ENCODE data around the gene FAM222A.
"Not testable (repeated sequence)": the region's sequence is repeated elsewhere in the genome, so short reads cannot be mapped to it uniquely, and the experiment has no call there.

FAM222A gene

DNA sequence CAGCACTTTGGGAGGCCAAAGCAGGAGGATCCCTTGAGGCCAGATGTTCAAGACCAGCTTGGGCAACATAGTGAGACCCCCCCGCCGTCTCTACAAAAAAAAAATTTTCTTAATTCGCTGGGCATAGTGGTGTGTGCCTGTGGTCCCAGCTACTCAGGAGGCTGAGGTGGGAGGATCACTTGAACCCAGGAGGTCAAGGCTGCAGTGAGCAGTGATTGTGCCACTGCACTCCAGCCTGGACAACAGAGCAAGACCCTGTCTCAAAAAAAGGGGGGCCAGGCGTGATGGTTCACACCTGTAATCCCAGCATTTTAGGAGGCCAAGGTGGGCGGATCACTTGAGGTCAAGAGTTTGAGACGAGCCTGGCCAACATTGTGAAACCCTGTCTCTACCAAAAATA, 19.0 kb upstream of the FAM222A start:
- DNase-seq, result not testable (repeated sequence)

DNA sequence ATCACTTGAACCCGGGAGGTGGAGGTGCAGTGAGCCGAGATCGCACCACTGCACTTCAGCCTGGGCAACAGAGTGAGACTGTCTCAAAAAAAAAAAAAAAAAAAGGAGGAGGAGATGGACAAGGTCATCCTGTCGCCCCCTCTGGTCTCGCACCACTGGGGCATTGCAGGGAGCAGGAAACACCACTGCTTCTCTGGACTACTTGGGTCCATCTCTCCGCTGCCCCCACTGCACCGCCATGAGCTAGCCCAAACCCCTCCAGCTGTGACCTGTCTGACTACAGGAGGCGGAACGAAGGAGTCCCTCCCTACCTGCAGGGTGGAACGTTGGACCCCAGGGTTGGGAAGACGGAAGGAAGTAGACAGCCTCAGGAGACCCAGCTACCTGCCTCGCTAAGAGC, 18.2 kb upstream of the FAM222A start:
- no peak for DNase-seq

DNA sequence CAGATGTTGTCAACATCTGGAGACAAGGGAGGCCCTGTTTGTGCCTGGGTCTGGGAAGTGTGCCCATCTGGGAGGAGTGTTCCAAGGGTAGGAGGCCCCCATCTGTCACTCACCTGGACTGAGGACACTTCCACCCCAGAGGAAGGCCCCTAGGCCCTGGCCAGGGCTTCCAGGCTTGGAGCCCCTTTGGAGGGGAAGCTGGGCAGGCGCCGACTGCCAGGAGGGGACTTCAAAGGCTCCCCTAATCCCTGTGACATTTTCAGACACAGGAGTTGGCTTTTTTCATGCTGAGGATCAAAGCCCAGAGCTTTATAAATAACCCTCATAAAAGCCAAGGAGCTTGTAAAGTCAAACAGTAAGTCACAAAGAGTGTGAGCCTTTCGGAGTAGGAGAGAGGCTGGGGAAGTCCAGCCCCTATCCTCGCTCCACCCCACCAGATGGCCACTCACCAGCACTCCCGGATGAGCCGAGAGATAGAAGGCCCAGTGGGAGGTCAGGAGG, 17.6 kb upstream of the FAM222A start:
- no peak for DNase-seq

DNA sequence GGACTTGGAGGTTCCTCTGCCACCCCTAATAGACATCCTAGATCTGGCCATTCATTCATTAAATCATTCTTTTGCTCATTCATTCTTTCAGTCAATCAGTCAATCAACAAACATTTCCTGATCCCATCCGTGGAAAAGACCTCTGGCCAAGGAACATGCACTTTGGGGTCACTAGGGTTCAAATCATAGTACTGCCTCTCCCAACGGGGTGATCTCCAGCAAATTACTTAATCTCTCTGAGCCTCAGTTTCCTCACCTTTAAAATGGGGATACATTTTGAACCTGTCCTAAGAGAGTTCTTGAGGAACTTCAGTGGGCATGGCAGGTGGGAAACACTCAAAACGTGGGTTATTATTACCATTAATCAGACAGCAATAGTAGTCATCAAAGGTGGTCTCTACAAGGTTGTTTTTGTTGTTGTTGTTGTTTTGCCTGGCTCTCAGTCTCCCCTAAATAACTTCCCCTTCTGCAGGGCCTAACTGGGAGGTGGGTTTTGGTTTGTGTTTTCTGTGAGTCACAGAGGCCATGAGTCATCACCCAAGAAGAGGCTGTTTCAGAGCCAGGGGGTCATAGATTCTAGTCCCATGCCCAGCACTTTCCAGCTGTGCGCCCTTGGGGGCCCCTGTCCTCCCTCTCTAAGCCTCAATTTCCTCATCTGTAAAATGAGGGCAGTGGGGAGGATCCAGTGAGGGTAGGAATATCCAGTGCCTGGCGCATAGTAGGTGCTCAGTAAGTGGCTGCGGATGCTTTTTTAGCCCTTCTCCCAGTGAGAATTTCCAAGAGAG, 16.9 kb upstream of the FAM222A start:
- DNase-seq, result no peak

DNA sequence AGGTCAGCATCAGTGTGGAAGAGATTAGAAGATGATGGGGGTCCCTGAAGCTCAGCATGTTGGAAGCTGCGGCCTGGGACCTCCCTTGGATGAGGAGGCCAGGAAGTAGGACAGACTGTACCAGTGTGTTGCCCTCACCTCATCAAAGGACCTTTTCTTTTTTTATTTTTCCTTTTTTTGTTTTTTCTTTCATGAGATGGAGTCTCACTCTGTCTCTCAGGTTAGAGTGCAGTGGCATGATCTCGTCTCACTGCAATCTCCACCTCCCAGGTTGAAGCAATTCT, 16.4 kb upstream of the FAM222A start:
- DNase-seq, result no peak

DNA sequence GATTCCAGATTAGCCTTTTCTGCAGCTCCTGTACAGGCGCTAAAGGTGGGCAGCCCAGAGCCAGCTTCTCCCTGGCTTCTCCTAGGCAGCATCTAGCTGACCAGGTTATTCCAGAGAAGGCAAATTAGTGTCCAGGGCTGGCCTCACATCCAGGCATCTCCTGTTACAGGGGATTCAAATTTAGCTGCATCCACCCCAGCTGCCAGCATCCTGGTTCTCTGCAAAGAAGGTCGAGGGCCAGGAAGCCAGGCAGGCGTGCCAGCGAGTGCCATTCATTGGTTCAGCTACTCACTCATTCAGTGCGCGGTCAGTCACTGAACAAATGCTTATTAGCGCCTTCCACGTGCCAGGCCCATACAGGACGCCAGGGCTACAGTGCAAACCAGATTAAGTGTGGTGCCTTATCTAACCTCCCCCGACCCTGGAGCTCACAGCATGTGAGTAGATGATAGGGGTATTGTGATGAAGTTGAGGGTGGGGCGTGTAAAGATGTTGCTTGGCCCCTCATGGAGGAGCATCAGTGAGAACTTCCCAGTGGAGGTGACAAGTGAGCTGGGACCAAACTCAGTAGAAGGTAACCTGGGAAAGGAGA, 15.7 kb upstream of the FAM222A start:
- DNase-seq, result no peak

DNA sequence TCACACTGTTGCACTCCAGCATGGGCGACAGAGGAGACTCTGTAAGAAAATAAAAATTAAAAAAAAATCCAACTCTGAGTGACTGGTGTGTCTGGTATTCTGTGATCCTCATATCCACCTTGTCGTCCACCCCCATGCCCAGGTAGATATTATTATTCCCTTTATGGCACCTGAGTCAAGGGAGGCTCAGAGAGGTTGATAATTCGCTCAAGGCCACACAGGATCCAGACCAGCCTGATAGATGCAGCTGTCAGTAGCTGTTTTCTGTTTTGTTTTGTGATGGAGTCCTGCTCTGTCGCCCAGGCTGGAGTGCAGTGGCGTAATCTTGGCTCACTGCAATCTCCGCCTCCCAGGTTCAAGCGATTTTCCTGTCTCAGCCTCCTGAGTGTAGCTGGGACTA, 14.8 kb upstream of the FAM222A start:
- DNase-seq, result no peak

DNA sequence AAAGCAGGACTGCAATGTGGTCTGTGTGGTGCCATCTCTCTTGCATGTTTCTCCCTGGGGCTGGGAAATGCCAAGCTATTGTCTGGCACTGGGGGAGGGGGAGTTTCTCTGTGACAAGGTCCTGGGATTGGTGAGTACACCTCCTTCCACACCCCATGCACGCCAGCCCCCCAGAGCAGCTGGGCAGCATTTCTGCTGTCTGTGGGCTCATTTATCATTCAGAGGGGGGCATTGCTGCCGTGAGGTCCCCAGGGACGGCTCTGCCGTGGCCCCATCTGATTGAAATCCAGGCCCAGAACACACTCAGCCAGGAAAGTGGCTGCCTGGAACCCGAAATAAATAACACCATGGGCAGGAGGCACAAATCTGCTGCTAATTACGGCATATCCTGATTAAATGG, 12.6 kb upstream of the FAM222A start:
- no peak for DNase-seq

DNA sequence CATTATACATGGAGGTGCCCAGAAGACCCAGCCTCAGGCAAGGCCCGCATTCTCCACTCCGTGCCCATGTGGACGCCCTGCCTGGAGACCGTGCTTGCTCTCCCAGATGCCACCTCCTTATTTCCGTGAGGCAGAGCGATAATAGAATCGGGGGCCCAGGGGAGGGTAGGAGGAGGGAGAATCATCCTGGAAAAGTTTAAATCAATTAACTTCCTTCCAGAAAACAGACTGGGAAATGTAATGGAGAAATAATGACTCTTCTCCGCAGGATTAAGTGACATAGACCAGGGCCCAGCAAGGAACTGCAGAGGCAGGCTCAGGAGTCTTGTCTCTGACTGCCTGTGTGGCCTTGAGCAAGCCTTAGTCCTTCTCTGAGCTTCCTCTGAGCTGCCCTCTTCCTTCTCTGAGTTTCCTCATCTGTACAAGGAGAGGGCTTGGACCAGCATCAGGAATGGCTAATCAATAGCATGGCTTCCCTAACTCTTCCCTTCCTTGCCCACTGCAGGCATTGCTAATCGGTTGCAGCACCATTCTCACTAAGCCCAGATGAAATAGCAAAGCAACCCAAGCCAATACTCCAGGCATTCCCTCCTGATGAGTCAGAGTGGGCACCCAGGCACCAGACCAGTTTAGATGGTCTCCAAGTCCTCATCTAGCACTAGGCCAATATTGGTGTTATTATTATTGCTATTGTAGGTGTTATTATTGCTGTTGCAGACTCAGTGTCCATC, 11.3 kb upstream of the FAM222A start:
- no peak for DNase-seq

DNA sequence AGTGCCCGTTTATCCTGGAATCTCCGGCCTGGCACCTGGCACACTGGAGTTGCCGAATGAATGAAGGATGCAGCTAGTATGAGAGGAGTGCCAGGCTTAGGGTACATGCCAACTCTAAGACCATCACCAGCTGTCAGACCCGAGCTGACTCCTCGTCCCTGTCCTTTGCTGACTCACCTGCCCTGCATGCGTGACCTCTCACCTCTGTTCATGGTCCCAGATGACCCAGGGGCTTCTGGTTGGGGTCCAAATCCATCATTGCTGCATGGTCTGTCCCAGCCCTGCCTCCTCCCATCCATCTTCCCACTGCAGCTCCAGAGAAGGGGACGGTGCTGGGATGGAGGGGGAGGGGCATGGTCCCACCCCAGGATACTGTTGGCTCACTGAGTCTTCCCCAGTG, 9.9 kb upstream of the FAM222A start:
- DNase-seq, result no peak

DNA sequence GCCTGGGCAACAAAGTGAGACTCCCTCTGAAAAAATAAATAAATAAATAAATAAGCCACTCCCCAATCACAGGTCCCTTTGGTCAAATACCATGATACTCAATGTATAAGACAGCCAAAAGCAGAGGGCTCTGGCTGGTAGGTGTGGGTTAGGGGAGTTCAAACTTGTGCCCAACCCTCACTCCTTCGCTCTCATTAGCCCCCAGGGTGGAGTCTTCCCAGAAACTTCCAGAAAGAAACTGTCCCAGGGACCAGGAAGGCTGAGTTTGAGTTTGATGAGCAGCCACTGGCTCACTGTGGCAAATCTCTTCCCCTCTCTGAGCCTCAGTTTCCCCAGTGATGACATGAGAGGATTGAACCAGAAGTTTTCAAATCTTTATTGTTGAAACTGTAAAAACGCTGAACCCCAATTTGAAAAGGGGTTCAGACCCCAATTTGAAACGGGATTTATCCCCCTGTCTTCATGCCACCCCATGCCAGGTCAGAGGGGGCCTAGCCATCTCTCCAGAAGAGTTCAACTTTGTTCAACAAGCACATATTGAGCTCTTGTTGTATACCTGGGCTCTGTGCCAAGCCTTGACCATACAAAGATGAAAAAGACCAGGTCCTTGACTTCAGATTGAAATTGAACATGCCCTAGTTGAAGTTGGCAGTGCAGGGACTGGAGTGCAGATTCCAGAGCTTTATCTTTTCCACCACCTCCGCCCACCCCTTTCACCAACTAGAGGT, 9.1 kb upstream of the FAM222A start:
- no peak for DNase-seq

DNA sequence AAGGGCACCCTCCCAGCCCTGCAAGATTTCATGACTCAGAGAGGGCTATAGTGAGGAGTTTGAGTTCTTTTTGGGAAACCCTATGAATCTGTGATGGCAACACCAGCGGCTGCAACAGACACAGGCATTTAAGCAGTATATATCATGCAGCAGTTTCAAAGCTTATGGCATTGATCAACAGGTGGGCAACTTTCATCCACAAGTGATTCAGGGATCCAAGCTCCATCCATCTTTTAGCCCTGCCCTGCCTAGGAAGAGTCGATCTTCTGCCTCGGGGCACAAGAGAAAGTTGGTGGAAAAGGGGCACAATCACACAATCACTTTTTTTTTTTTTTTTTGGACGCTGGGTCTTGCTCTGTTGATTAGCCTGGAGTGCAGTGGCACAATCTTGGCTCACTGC, 8.3 kb upstream of the FAM222A start:
- DNase-seq, result no peak

DNA sequence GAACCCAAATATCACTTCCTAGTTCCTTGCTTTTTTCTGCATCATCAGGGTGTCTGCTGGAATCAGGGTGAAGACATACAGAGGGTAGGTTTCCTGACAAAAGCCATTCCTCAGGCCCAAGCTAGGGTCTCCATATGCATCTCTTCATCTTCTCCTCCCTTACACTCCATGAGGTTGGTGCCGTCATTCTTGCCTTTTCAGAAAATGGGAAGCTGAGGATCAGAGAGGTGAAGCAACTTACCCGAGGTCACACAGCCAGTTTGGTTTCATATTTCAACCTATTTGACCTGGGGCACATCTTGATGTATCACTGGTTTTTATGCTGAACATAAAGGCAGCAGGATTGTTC, 7.3 kb upstream of the FAM222A start:
- DNase-seq, result no peak

DNA sequence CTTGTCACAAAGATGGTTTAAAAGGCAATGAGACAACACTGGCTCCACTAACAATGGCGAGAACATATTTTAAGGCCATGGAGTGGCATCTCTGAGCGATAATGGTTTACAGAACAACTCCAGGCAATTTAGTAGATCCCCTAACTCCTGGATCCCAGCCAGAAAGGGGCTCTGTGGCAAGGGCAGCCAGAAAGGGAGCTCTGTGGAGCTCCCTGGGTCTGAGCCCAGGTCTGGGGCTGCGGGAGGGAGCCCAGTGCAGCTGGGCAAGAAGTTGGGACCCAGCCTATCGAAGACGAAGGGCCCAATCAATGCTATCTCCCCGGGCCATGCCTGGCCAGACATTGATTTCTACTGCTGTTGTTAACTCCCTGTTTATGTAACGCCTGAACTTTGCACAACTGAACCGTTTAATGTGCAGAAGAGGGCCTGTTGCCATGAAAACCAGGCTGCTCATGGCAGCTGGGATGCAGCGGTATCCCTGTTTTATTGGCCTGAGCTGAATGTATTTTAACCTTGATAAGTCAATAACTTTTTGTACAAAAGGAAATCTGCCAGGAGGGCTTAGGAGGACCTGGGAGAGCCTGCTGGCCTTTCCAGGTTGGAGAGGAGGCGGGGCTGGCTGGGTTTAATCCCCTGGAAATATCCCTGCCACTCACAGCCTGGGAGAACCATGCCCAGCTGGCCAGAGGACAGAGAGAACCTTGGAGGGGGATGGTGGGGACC, 6.7 kb upstream of the FAM222A start:
- no peak for DNase-seq

DNA sequence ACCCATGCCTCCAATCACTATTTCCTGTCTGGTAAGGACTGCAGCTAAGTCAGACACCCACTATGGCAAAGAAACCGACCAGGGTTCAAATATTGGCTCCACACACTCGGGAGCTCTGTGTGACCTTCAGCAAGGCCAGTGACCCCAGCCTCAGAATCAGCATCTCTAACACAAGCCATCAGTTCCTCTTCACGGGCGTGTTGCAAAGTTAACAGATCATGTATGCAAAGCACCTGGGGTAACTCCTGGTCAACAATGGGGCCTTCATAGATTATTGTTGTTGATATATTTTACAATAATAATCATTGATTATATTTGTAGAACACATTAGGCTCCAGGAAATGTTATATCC, 6.2 kb upstream of the FAM222A start:
- no peak for DNase-seq

DNA sequence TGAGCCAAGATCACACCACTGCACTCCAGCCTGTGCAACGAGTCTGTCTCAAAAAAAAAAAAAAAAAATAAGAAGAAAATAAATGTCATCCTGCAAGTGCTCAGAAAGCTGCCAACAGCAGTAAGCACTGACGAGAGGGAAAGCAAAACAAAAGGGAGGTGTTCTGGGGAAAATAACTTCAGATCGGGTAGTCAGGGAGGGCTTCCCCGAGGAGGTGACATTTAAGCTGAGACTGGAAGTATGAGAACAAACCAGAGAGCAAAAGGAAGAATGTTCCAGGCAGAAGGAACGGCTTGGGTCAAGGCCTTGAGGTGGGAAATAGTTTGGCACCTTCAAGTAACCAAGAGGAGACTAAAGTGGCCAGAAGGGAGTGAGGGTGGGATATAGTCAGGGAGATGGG, 4.7 kb upstream of the FAM222A start:
- DNase-seq, result no peak

DNA sequence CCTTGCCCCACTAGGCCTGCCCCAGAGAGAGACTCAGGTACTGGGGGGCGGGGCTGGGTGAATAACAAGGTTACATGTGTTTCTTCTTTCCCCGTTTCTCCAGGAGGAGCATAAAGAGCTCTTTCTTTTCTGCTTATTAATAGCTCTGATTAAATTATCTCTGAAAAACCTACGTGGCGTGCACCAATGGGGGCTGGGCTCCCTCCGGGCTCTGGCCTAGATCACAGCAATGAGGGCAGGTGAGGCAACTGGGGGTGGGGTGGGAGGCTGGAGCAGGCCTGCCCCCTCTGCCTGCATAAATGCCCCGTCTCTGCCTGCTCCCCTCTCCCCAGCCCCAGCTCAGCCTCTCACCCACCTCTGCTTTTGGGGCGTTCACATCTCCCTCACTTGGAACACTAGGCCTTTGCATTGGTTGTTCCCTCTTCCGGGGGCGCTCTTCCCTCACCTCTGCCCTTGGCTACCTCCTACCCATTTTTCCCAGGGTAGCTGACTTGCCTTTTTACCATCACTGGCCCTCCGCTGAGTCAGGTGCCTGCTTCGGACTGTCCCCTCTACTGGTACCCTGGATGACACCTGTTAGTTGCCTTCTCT, 4.1 kb upstream of the FAM222A start:
- DNase-seq, result no peak

DNA sequence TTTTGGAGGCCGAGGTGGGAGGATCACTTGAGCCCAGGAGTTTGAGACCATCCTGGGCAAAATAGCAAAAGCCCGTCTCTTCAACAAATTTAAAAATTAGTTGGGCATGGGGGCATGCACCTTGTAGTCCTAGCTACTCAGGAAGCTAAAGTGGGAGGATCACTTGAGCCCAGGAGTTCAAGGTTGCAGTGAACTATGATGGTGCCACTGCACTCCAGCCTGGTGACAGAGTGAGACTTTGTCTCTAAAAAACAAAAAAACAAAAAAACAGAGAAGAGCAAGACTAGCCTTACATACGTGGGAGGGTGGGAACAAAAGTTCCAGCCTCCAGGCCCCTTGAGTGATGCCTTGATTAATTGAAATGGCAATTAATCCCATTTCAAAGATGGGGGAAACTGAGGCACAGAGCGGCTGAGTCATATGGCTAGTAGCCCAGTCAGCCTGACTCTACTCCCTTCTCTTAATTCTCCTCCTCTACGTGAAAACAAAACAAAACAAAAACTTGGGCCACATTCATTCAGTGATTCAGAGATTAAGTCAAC, 3.3 kb upstream of the FAM222A start:
- no peak for DNase-seq

DNA sequence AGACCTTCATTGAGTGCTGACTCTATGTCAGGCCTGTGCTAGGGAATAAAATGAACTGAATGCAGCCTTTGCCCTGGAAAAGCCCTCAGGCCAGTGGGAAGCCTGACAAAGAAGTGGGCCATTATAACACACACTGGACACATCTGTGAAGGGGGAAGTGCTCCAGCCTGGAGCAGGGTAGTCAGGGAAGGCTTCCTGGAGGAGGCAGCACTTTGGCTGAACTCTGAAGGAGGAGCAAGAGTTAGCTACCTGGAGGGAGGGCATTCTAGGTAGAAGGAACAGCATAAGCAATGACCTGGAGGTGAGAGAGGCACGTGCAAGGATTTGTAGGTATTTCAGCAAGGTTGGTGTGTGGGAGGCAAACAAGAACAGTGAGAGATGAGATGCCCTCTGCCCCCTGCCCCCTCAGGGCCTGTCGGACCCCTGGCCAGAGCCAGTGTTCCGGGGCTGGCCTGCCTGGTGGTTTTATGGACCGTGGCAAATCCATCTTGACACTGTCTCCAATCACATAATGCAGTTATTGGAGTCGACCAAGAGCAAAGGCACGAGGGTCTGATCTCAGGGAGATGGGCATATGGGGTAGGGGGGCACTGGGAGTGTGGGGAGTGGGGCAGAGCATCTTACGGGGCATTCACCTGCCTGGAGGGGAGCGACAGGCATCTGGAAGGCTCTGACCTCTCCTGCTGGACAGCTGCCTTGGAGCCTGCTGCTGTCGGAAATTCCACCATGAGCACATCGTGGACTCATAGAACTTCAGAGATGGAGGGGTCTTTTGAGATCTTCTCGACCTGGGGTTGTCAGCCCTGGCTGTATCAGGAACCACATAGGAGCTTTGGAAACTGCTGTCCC, 2.7 kb upstream of the FAM222A start:
- no peak for DNase-seq

DNA sequence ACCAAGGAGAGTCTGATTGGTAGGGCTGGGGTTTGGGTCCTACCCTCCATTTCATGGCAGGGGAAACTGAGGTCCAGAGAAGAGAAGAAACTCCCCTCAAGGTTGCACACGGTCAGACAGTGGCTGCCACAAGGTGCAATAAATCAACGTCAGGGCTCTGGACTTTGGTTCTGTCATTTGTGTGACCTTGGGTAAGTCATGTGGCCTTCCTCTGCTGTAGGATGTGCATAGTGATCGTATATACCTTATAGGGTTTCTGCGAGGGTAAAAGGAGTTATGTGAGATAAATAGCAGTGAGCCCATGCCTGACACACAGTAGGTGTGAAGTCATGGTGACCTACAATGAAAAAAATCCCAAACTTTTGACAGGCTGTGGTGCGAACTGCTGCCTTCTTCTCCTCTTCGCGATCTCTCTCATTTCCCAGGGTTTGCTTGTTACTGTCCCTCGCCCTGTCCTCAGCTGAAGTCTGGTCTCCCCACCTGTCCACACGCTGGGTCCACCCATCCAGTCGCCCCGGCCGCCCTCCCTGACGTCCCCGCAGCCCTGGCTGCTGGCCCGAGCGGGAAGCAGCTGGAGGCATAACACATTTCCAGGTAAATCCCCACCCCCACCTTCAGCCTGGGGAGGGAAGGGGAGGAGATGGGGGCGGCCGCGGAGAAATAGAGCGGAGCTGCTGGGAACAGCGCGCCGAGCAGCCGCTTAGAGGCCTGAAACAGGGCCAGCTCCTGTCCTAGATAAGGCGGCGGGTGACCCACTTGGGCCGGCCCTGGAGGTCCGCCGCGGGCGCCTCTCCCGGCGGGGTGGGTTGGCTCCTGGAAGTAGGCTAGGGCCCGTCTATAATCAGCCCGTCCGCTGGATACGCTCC, 1.8 kb upstream of the FAM222A start:
- DNase-seq, result no peak
